Measurements from ENCODE around the gene SCNN1A.
A peak's percentile ranks its signal among the peaks of the same experiment; 100 is the strongest.

Gene SCNN1A

GRCh38 chr12:6334359-6334758 is 41.0 kb downstream of the SCNN1A start:
- no peak for FAIRE-seq
- TF ChIP-seq POLR2A (IDR thresholded peaks at IDR 0.05; ENCODE audit: low read depth, low read length) = no peak

GRCh38 chr12:6333566-6333965 is 41.8 kb downstream of the SCNN1A start:
- DNase-seq (ENCODE audit: insufficient read length, low spot score) (peak; percentile 80), FAIRE-seq (no peak)
- no peak for TF ChIP-seq POLR2A (IDR thresholded peaks at IDR 0.05; ENCODE audit: low read depth, low read length)

More at GRCh38 chr12:6334359-6334758, 41.0 kb downstream of the SCNN1A start:
- no peak for DNase-seq (ENCODE audit: insufficient read length, low spot score)

- FAIRE-seq (no peak), DNase-seq (ENCODE audit: insufficient read length, low spot score) (no peak)
- TF ChIP-seq POLR2A (IDR thresholded peaks at IDR 0.05; ENCODE audit: low read depth, low read length) = no peak
Observed at GRCh38 chr12:6333029-6333428, 42.3 kb downstream of the SCNN1A start.

- no peak for TF ChIP-seq POLR2A (IDR thresholded peaks at IDR 0.05; ENCODE audit: low read depth, low read length)
- FAIRE-seq (no peak), DNase-seq (ENCODE audit: insufficient read length, low spot score) (no peak)
Observed at GRCh38 chr12:6332459-6332858, 42.9 kb downstream of the SCNN1A start.

GRCh38 chr12:6330999-6331714 is 44.2 kb downstream of the SCNN1A start:
- no peak for DNase-seq (ENCODE audit: insufficient read length, low spot score)
- TF ChIP-seq POLR2A (IDR thresholded peaks at IDR 0.05; ENCODE audit: low read depth, low read length) = no peak
- FAIRE-seq = no peak

- FAIRE-seq (no peak), DNase-seq (ENCODE audit: insufficient read length, low spot score) (no peak)
- TF ChIP-seq POLR2A (IDR thresholded peaks at IDR 0.05; ENCODE audit: low read depth, low read length) = no peak
Observed at GRCh38 chr12:6330192-6330591, 45.2 kb downstream of the SCNN1A start.

- no peak for DNase-seq (ENCODE audit: insufficient read length, low spot score)
- no peak for FAIRE-seq
- no peak for TF ChIP-seq POLR2A (IDR thresholded peaks at IDR 0.05; ENCODE audit: low read depth, low read length)
Observed at GRCh38 chr12:6329703-6330064, 45.7 kb downstream of the SCNN1A start.

GRCh38 chr12:6328945-6329702 is 46.2 kb downstream of the SCNN1A start:
- DNase-seq (ENCODE audit: insufficient read length, low spot score) (no peak), FAIRE-seq (no peak)
- no peak for TF ChIP-seq POLR2A (IDR thresholded peaks at IDR 0.05; ENCODE audit: low read depth, low read length)

- DNase-seq (ENCODE audit: insufficient read length, low spot score) (no peak), FAIRE-seq (no peak)
- TF ChIP-seq POLR2A (IDR thresholded peaks at IDR 0.05; ENCODE audit: low read depth, low read length) = no peak
Observed at GRCh38 chr12:6328045-6328779, 47.2 kb downstream of the SCNN1A start.

GRCh38 chr12:6327229-6328041 is 47.9 kb downstream of the SCNN1A start:
- FAIRE-seq (no peak), DNase-seq (ENCODE audit: insufficient read length, low spot score) (no peak)
- TF ChIP-seq POLR2A (IDR thresholded peaks at IDR 0.05; ENCODE audit: low read depth, low read length) = no peak

GRCh38 chr12:6326316-6327228 is 48.8 kb downstream of the SCNN1A start:
- DNase-seq (ENCODE audit: insufficient read length, low spot score) = no peak
- FAIRE-seq = no peak
- TF ChIP-seq POLR2A (IDR thresholded peaks at IDR 0.05; ENCODE audit: low read depth, low read length) = no peak

GRCh38 chr12:6324936-6325750 is 50.2 kb downstream of the SCNN1A start:
- FAIRE-seq (no peak), DNase-seq (ENCODE audit: insufficient read length, low spot score) (no peak)
- no peak for TF ChIP-seq POLR2A (IDR thresholded peaks at IDR 0.05; ENCODE audit: low read depth, low read length)
